Globus pallidus (tissue), 1 donor: ENCODE measurements around the gene C1QTNF8.

Experiments used
- DNase-seq: peaks from one replicate; pipeline ENCODE4 v3.0.0-alpha.2; 2015; ENCODE audit warnings: low spot score

The C1QTNF8 gene

DNA sequence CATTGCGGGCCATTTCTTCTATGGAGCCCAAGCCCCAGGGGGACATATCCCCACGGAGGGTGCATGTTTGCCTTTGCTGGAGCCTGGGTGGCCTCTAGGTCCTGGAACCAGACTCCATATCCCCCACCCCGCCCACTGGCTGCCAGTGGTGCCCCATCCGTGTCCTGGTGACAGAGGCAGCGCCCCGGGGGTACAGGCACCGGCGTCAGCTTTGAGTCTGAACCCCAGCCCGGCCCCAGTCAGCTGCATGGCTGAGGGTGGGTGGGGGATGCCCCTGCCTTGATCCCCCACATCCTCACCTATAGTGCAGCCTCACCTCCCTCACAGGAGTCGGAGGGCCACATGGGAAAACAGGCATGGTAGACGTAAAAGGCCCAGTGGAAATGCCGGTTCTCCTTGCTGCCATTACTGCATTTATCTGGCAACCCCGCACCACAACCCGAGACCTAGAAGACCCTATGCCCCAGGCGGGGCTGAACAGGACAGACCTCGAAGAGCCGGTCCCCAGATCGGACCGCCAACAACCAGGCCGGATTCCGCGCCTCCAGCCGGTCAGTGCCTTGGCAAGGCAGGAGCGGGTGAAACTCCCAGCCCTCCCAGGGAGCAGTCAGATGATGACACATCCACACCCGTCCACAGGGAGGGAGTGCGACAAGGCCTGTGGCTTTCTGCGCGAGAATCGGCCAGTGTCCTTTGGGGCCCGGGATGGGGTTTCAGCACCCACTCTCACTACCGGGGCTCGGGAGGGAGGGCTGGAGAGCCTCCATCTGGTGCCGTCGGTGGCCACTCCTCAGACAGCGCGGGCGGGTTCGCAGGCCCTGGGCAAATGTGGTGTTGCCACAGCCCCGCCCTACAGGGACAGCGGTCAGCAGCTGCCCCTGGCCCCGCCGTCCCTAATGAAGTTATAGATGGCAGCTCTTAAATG is 35.4 kb downstream of the C1QTNF8 start:
- DNase-seq: no peak

GRCh38 chr16:1059310-1059709 is 36.7 kb downstream of the C1QTNF8 start:
- no peak for DNase-seq

DNA sequence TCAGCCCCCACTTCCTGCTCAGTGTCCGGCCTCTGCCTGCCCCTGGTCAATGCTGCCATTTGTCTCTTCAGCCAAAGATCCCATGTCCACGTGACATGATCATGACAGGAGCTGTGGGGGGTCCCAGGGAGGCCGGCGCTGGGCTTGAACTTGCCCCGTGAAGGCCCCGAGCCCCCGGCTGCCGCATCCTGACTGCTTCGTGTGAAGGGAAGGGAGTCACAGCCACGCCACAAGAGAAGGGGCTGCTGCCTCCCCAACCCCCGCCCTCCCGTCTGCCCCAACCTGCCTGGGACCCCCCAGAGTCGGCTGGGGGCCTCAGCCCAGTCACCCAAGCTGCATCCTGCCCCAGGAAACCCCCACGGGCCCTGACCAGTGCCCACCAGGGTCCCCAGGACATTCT is 37.8 kb downstream of the C1QTNF8 start:
- no peak for DNase-seq

DNA sequence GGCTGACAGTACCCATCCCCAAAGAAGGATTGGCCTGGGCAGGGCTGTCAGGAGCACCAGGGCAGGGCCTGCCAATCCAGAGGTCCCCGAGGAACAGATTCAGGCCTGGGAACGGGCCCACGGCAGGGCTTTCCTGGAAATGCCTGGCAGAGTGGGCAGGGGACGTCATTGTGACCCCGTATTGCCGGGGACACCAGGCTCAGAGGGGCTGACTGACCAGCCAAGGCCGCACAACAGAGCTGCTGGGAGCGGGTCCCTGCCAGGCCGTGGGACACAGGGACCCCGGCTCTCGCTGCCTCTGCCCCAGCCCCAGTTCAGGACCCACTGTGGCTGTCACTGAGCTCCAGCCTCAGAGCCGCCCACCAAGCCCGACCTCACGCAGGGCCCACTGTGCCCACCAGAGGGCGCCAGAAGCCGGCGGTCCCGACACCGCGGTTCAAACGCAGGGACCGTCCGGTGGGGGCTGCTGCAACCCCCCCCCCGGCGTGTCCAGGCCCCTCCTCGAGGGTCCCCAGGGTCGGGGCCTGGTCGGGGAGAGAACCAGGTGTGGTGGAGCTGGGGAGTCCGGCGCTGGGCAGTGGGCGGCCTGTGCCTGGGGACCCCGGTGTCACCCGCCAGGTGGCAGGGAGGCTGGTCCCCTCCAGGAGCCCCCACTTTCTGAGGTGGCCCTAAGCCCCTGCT is 38.7 kb downstream of the C1QTNF8 start:
- DNase-seq: no peak

- no peak for DNase-seq
Measured at GRCh38 chr16:1056196-1056595, 39.8 kb downstream of the C1QTNF8 start.

DNA sequence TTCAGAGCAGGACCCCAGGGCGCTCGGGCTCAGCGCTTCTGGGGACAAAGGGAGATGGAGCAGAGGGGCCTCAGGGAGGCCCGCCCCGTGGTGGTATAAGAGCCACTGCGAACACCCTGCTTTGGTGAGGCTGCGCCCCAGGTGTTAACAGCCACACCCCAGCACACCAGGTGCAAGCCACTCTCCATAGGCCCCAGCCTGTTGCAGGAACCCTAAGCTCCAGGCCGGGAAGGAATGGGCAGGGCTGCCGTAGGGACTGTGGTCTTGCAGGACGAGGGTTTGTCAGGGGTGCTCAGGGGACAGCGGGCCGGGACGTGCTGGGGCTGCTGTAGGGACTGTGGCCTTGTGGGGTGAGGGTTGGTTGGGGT is 40.5 kb downstream of the C1QTNF8 start:
- DNase-seq: no peak

- peak; percentile 75 for DNase-seq
Measured at GRCh38 chr16:1054660-1055556, 41.1 kb downstream of the C1QTNF8 start.

DNA sequence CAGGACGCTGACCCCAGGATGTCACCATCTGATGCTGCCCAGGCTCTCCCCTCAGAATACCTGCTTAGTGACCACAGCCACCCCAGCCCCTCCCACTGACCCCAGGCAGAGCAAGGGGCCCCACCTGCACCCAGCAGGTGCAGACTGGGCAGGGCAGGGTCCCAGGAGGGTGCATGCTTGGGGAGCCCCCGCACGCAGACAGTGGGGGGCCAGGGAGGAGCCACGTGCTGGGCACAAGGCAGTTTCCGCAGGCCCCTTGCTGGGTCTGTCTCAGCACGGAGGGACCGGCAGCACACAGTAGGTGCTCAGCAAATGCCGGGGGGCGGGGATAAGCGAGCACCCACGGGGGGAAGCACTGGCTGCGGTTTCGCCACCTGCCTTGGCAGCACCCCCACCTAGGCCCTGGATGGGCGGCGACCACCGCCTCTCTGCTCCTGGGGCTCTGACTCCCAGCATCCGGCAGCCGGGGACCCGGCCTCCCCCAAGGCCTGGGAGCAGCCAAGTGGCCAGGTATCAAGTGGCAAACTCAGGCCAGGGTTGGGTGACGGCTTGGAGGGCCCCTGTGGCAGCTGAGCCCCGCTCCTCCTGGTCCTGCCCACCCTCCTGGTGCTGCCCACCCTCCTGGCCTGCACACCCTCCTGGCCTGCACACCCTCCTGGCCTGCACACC is 42.2 kb downstream of the C1QTNF8 start:
- DNase-seq: no peak

GRCh38 chr16:1053121-1053521 is 42.9 kb downstream of the C1QTNF8 start:
- peak; percentile 21 for DNase-seq

- DNase-seq: no peak
Measured at GRCh38 chr16:1052721-1053120, 43.3 kb downstream of the C1QTNF8 start.

GRCh38 chr16:1051446-1051845 is 44.6 kb downstream of the C1QTNF8 start:
- no peak for DNase-seq

DNA sequence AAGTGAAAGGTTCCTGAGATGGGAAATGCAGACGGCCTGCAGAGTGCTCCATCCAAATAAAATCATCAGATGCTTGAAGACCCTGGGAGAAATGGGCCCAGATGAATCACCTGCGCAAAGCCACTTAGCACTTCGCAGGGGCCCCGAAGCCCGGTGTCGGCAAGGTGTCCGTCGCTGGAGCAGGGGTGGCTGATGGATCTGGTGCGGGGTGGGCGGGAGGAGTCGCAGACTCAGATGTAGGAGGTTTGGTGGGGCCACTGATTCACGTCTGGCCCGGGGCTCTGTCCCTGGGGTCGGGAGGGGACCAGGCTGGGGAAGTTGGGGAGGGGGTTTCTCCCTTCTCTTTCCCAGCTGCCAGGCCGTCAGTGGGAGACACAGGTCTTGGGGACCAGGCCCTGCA is 45.1 kb downstream of the C1QTNF8 start:
- no peak for DNase-seq

DNA sequence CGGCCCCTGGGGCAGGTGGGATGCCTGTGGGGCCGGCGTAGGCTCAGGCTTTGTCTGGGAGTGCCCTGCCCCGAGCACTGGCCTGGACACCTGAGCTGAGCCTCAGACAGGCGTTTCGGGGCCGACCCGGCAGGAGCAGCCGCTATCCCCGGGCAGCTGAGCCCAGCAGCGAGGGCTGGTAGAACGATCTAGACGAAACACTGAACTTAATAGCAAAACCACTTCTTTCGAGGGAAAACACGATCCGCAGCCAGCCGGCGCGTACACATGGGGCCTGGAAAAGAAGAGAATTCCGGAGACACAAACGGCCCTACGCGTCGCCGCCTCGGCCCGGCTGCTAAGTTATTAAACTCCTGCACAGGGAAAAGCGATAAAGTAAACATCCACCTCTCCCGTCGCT is 45.5 kb downstream of the C1QTNF8 start:
- no peak for DNase-seq

GRCh38 chr16:1049976-1050247 is 46.1 kb downstream of the C1QTNF8 start:
- DNase-seq: no peak

- no peak for DNase-seq
Measured at GRCh38 chr16:1049113-1049975, 46.7 kb downstream of the C1QTNF8 start.

GRCh38 chr16:1048442-1049112 is 47.5 kb downstream of the C1QTNF8 start:
- peak; percentile 92 for DNase-seq

GRCh38 chr16:1047801-1048200 is 48.2 kb downstream of the C1QTNF8 start:
- DNase-seq: no peak

- no peak for DNase-seq
Measured at GRCh38 chr16:1047123-1047522, 48.9 kb downstream of the C1QTNF8 start.

- DNase-seq: peak; percentile 96
Measured at GRCh38 chr16:1045993-1046911, 49.8 kb downstream of the C1QTNF8 start.
